ENCODE measurements around the gene ZGPAT. TPM values are rescaled to one million over a fixed set of nuclear protein-coding genes. Genes with fewer than 3 reads are reported as not detected.

The ZGPAT gene
- total and polyA plus RNA-seq, 2 of the 8 experiments (the other 6 are each of a cell fraction or from before 2014, with no cell fraction given) = 14.5 to 21.4 TPM

GRCh38 chr20:63707558-63708300, at the start of gene ZGPAT, which contains the start of gene ARFRP1 (continued):
- TF ChIP-seq NANOG (IDR thresholded peaks at IDR 0.05; ENCODE audit: insufficient read depth, low read depth, low read length, poor library complexity, severe bottlenecking) (peak; percentile 44), GABPA (IDR thresholded peaks at IDR 0.05; ENCODE audit: borderline replicate concordance, insufficient read depth, low read length) (peak; percentile 83), HDAC2 (IDR thresholded peaks at IDR 0.05; ENCODE audit: borderline replicate concordance in 1 of 2, low read depth in 2 of 2, low read length in 2 of 2) (no peak), KDM5A (IDR thresholded peaks at IDR 0.05; ENCODE audit: low read length) (no peak), PHF8 (conservative IDR thresholded peaks at IDR 0.05; ENCODE audit: low read depth, low read length) (peak; percentile 70), ATF3 (IDR thresholded peaks at IDR 0.05; ENCODE audit: insufficient read depth, low read depth, low read length) (0 out of 2 replicates have a peak, but pooled peaks have one; percentile 37), CBX5 (IDR thresholded peaks at IDR 0.05; ENCODE audit: low read depth, low read length) (no peak), SP2 (IDR thresholded peaks at IDR 0.05; ENCODE audit: low read length) (peak; percentile 28; the same call in 1 of the 2 replicates), JUN (IDR thresholded peaks at IDR 0.05; ENCODE audit: low read depth, low read length) (no peak), CHD2 (IDR thresholded peaks at IDR 0.05; ENCODE audit: low read length) (peak; percentile 41; the same call in 1 of the 2 replicates), TAF7 (optimal IDR thresholded peaks at IDR 0.05; ENCODE audit: borderline replicate concordance, low read depth, low read length) (peak; percentile 22), BCL11A (IDR thresholded peaks at IDR 0.05; ENCODE audit: low read depth in 2 of 2, low read length in 2 of 2) (no peak), FOSL1 (IDR thresholded peaks at IDR 0.05; ENCODE audit: insufficient read depth, low read depth, low read length) (no peak)

Measured in H1 (cell line).